Endothelial cell of umbilical vein (primary cell): ENCODE results near the gene ADGRB2. TPM values are rescaled to one million over a fixed set of nuclear protein-coding genes. Genes with fewer than 3 reads are reported as not detected.

Source experiments
- BruUV-seq: library from RNA; stranded (reverse); fragments of 400-500 nt; replicated peaks from 2 replicates; lab custom pipeline; 2021; lab: Mats Ljungman, UMichigan
- CTCF ChIA-PET: fragments of 300-600, 350-600 bp; sonication (Branson Sonifier 250); formaldehyde crosslinking; loops from one replicate; lab custom pipeline; 2021; ENCODE audit warnings: antibody characterized with exemption, inconsistent platforms; lab: Charles Lee
- POLR2A ChIA-PET: fragments of 300-600, 350-600 bp; sonication (Branson Sonifier 250); formaldehyde crosslinking; loops from one replicate; lab custom pipeline; 2021; ENCODE audit warnings: antibody characterized with exemption, inconsistent platforms; lab: Charles Lee
- DNase-seq: peaks from one replicate; pipeline ENCODE4 v3.0.0-alpha.2; 2011; ENCODE audit warnings: low read depth, low spot score
- FAIRE-seq: peaks from 2 replicates; lab custom pipeline; 2011; peaks lifted over from hg19 to GRCh38; lab: Jason Lieb, UNC
- H2AFZ ChIP-seq: 2 replicates; pipeline ENCODE4 v1.6.0; 2012; ENCODE audit warnings: low read depth, low read length, control low read depth, inconsistent platforms
- H3K27ac ChIP-seq: 2 replicates; pipeline ENCODE4 v1.5.1; 2011; ENCODE audit warnings: low read depth, mild to moderate bottlenecking, control low read depth, low read length, moderate library complexity; ENCODE audit not compliant: insufficient read depth
- H3K27me3 ChIP-seq, 2 experiments: 2 replicates each; pipeline versions ENCODE4 v1.6.0 to v1.6.1; 2011; ENCODE audit warnings: low read length in 2 of 2, mixed read lengths in 1 of 2; ENCODE audit not compliant: control insufficient read depth in 2 of 2, insufficient read depth in 2 of 2
- H3K36me3 ChIP-seq, 2 experiments: 2 replicates in 1 of 2; 3 replicates in 1 of 2; pipeline ENCODE4 v1.5.1; 2011; ENCODE audit warnings: low read length in 2 of 2, mild to moderate bottlenecking in 1 of 2, moderate library complexity in 1 of 2; ENCODE audit not compliant: control insufficient read depth in 2 of 2, insufficient read depth in 2 of 2; ENCODE audit errors: extremely low read depth in 1 of 2
- H3K4me1 ChIP-seq: 3 replicates; pipeline ENCODE4 v1.5.1; 2011; ENCODE audit warnings: mild to moderate bottlenecking, low read length; ENCODE audit not compliant: control insufficient read depth, insufficient read depth; ENCODE audit errors: extremely low read depth
- H3K4me2 ChIP-seq: 2 replicates; pipeline ENCODE4 v1.6.1; 2011; ENCODE audit warnings: low read length, control low read depth, mixed read lengths; ENCODE audit not compliant: insufficient read depth
- H3K4me3 ChIP-seq, 3 experiments: fragments of 200-600 bp in 1 of 3; sonication (generic), shearing (Covaris generic) in 1 of 3; replicated peaks in 1 of 3; 2 replicates each; pipeline ENCODE4 v1.5.1; 2011 to 2016; ENCODE audit warnings: control low read depth in 3 of 3, low read length in 3 of 3, mild to moderate bottlenecking in 2 of 3, inconsistent platforms in 1 of 3, low read depth in 1 of 3, moderate library complexity in 1 of 3; ENCODE audit not compliant: insufficient read depth in 1 of 3
- H3K79me2 ChIP-seq: 2 replicates; pipeline ENCODE4 v1.6.0; 2012; ENCODE audit warnings: low read length, inconsistent platforms; ENCODE audit not compliant: control insufficient read depth, insufficient read depth
- H3K9ac ChIP-seq: replicated peaks from 2 replicates; pipeline ENCODE3; 2011; ENCODE audit warnings: low read length, control low read depth; ENCODE audit not compliant: insufficient read depth; ENCODE audit errors: extremely low read depth
- H3K9me1 ChIP-seq: replicated peaks from 3 replicates; pipeline ENCODE4 v1.6.0; 2011; ENCODE audit warnings: mild to moderate bottlenecking, low read length; ENCODE audit not compliant: control insufficient read depth, insufficient read depth; ENCODE audit errors: extremely low read depth
- H3K9me3 ChIP-seq: replicated peaks from 2 replicates; pipeline ENCODE4 v1.5.1; 2012; ENCODE audit warnings: low read length, inconsistent platforms; ENCODE audit not compliant: control insufficient read depth, insufficient read depth
- H4K20me1 ChIP-seq: replicated peaks from 2 replicates; pipeline ENCODE3; 2011; ENCODE audit warnings: mild to moderate bottlenecking, low read length; ENCODE audit not compliant: control insufficient read depth, insufficient read depth; ENCODE audit errors: extremely low read depth
- EZH2 ChIP-seq: IDR thresholded peaks from 2 replicates; pipeline ENCODE4 v1.6.1; 2012; ENCODE audit warnings: borderline replicate concordance, low read depth, mild to moderate bottlenecking, moderate library complexity, low read length, inconsistent platforms; ENCODE audit not compliant: severe bottlenecking
- FOS ChIP-seq: IDR thresholded peaks from 2 replicates; pipeline ENCODE4 v1.6.1; 2011; ENCODE audit warnings: mild to moderate bottlenecking, low read length, moderate library complexity, borderline replicate concordance; ENCODE audit not compliant: insufficient read depth
- GATA2 ChIP-seq: IDR thresholded peaks from 2 replicates; pipeline ENCODE4 v1.7.0; 2011; ENCODE audit warnings: low read depth, mild to moderate bottlenecking, moderate library complexity, mixed read lengths, low read length; ENCODE audit not compliant: insufficient read length, insufficient read depth
- JUN ChIP-seq: IDR thresholded peaks from 2 replicates; pipeline ENCODE4 v1.6.1; 2011; ENCODE audit warnings: borderline replicate concordance, low read depth; ENCODE audit not compliant: insufficient read length, insufficient read depth
- MAX ChIP-seq: IDR thresholded peaks from 2 replicates; pipeline ENCODE4 v1.6.1; 2011; ENCODE audit not compliant: insufficient read depth, insufficient read length
- POLR2A ChIP-seq: IDR thresholded peaks from 2 replicates; pipeline ENCODE4 v1.6.1; 2012; ENCODE audit warnings: low read depth, mild to moderate bottlenecking, control low read depth, low read length
- dilution Hi-C: fragments of 300-500 bp; cut with MboI; formaldehyde crosslinking; loops from one replicate; pipeline ENCODE4 v1.15.0; 2019; ENCODE audit warnings: low sequenced_read_pairs; ENCODE audit not compliant: extremely low pct_ligation_motif_present
- intact Hi-C: fragments of 100-400 bp; cut with micrococcal nuclease; formaldehyde crosslinking; loops from one replicate; pipeline ENCODE4 v1.10.0; 2022
- polyA plus RNA-seq, 4 experiments: library from polyadenylated mRNA; depleted of rRNA in 3 of 4; stranded (reverse) in 3 of 4; unstranded in 1 of 4; fragments of >200 nt; gene quantifications; 2 replicates each; pipeline versions ENCODE4 v1.2.1 to v1.2.3, GENCODE V29; 2011 to 2012; ENCODE audit warnings: missing spikeins in 1 of 4
- total RNA-seq: library from RNA; stranded (reverse); gene quantifications from 2 replicates; pipeline ENCODE4 v1.2.3, GENCODE V29; 2021

The ADGRB2 gene
- total and polyA plus RNA-seq, 2 donors (not counting 3 experiments of a cell fraction or from before 2014, with no cell fraction given) = 1.3 to 1.5 TPM

DNA sequence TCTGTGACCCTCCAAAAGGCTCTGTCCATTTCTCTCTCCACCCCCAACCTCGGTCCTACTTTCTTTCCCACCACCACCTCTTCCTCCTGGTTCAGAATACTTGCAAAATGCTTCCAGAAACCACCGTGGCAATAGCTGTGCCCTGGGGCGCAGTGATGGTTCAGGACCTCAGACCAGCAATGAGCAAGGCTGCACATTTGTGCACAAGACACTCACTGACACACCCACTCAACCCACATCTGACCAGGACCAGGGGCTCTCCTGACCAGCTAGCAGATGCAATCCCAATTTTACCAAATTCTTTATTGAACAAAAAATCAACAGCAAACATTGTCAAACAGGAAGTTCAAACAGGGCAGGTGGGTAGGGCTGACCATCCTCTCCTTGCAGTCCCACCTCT lies 26.0 kb upstream of the ADGRB2 start:
- Histone ChIP-seq H3K4me2 (no peak overlapping the region), H4K20me1 (no peaks in the 10 kb centered on the region), H2AFZ (no peak overlapping the region), H3K4me3 (no peak overlapping the region), H3K27me3 (no peaks in the 10 kb centered on the region), H3K9me3 (no peaks in the 10 kb centered on the region), H3K36me3 (no peaks in the 10 kb centered on the region), H3K79me2 (peaks cover 3% of the 10 kb centered on the region), H3K27ac (no peak overlapping the region), H3K9me1 (no peaks in the 10 kb centered on the region), H3K4me1 (peaks cover 4% of the 10 kb centered on the region), H3K9ac (no peak overlapping the region)
- no peak for TF ChIP-seq FOS
- TF ChIP-seq GATA2 = no peak
- no peak for TF ChIP-seq POLR2A
- TF ChIP-seq EZH2 = no peak
- no peak for TF ChIP-seq MAX
- TF ChIP-seq JUN = no peak
- ChIA-PET CTCF (interaction anchor here (1.1 to 5.6 kb wide), 13 partner anchors 17 to 273 kb away, joined by 3 to 102 read pairs (median 9); partner anchors contain the start of genes ADGRB2, PEF1, PTP4A2 and SPOCD1), POLR2A (no interaction called here)
- FAIRE-seq = no peak
- dilution Hi-C loops (no loop called here), intact Hi-C loops (no loop called here)
- BruUV-seq = no TSS peak
- DNase-seq = no peak
